Kidney epithelial cell (primary cell): ENCODE measurements around the gene ZNF362. TPM values are rescaled to one million over a fixed set of nuclear protein-coding genes. Genes with fewer than 3 reads are reported as not detected.

Experiments used
- DNase-seq: peaks from one replicate; pipeline ENCODE4 v3.0.0-alpha.2; 2010; ENCODE audit warnings: low read depth
- H3K27me3 ChIP-seq: 2 replicates; pipeline ENCODE4 v1.6.0; 2011; ENCODE audit warnings: low read length; ENCODE audit not compliant: control insufficient read depth, insufficient read depth
- H3K36me3 ChIP-seq: 2 replicates; pipeline ENCODE4 v1.5.1; 2011; ENCODE audit warnings: low read length; ENCODE audit not compliant: control insufficient read depth, insufficient read depth
- H3K4me3 ChIP-seq: 2 replicates; pipeline ENCODE4 v1.5.1; 2011; ENCODE audit warnings: low read depth, mild to moderate bottlenecking, control low read depth, low read length
- total RNA-seq: library from RNA; depleted of rRNA; stranded (reverse); fragments of >200 nt; gene quantifications from 2 replicates; pipeline ENCODE4 v1.2.3, GENCODE V29; 2015
- TF ChIP-seq, protein P1 (sequence below): IDR thresholded peaks from 2 replicates; pipeline ENCODE4 v1.5.1; 2011; ENCODE audit warnings: mild to moderate bottlenecking, moderate library complexity, low read length, control low read depth, inconsistent platforms; ENCODE audit not compliant: insufficient read depth, poor library complexity, severe bottlenecking

ZNF362 gene
- total RNA-seq, 1 donor from 2014 or later = 26.0 TPM

DNA sequence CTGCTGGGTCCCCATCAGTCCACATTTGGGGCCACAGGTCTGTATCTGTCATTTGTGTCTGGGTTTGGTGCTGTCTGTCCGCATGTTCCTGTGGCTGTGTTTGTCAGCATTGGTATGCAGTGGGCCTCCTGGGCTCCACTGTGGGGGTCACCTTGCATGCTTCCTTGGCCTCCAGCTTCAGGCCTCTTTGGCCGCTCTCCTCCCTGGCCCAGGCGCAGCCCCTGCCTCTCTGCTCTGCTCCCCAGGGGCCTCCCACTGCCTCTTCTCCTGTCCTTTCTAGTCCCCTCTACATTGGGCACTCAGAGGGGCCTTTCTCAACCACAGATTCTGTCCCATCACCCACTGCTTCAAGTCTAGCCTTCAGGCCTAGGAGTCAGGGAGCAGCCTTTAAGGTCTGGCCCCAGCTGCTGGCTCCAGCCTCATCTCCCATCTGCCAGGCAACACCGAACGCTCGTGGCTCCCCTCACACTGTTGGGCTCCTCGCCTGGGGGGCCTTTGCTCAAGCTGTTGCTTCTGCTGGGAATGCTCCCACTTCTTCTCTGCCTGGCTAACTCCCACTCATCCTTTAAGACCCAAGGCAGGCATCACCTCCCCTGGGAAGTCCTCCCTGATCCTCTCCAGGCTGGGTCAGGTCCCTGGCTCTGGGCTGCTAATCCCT, 14.6 kb downstream of the ZNF362 start:
- TF ChIP-seq, protein P1, sequence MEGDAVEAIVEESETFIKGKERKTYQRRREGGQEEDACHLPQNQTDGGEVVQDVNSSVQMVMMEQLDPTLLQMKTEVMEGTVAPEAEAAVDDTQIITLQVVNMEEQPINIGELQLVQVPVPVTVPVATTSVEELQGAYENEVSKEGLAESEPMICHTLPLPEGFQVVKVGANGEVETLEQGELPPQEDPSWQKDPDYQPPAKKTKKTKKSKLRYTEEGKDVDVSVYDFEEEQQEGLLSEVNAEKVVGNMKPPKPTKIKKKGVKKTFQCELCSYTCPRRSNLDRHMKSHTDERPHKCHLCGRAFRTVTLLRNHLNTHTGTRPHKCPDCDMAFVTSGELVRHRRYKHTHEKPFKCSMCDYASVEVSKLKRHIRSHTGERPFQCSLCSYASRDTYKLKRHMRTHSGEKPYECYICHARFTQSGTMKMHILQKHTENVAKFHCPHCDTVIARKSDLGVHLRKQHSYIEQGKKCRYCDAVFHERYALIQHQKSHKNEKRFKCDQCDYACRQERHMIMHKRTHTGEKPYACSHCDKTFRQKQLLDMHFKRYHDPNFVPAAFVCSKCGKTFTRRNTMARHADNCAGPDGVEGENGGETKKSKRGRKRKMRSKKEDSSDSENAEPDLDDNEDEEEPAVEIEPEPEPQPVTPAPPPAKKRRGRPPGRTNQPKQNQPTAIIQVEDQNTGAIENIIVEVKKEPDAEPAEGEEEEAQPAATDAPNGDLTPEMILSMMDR = no peak

DNA sequence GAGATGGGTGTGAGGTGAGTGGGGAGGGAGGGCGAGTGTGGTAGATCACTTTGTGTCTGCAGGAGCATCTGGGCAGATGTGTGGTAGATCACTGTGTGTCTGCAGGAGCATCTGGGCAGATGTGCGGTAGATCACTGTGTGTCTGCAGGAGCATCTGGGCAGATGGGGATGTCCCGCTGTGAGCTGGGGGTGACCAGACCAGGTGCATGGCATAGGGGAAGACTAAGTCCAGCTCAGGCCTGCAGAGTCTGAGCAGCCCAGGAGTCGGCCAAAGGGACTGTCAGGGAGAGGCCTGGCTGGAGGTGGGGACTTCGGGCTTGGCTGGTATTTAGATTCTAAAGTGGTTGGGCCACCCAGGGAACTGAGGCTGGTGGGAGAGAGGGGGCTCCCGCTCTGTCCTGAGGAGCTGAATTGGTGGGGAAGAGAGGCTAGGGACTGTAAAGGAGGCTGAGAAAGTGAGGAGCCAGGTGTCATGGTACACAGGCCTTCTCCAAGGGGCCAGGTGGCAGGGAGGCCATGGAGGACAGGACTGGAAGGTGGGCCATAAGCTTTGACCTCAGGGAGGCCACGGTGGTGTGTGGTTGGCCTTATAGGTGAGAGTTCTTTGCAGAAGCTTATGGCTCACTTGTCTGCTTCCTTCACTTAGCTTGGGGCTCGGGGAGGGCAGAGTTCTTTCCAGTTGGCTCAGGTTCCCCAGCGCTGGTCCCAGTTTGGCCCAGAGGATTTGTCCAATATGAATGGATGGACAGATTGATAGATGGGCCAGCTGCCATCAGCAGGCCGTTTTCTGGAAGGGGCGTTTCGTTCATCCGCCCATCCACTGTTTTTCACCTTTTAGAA, 15.6 kb downstream of the ZNF362 start:
- DNase-seq = no peak
- Histone ChIP-seq H3K4me3 (no peak overlapping the region), H3K27me3 (no peaks in the 10 kb centered on the region), H3K36me3 (no peaks in the 10 kb centered on the region)
- TF ChIP-seq, protein P1 = no peak

More for the DNA sequence above, 14.6 kb downstream of the ZNF362 start:
- no peaks in the 10 kb centered on the region for H3K36me3 ChIP-seq
- no peak for DNase-seq
- no peak overlapping the region for H3K4me3 ChIP-seq
- H3K27me3 ChIP-seq = no peaks in the 10 kb centered on the region

DNA sequence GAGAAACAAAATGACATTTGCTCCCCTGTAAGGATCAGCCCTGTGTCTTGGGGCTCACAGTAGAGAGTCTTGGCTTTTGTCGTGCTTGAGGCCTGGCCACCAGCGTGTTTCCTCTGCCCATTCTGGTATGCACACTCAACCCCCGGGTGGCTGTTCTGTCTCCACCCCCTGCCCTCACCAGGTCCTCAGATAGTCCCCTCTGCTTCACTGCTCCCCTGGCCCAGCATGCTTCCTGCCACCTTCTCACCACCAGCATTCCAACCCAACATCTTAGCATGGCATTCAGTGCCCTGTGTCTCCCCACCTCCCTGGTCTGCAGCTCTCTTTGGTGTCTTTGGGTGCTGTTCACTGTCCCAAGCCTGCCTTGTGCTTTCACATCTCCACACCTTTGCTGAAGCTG, 16.2 kb downstream of the ZNF362 start:
- no peak for DNase-seq
- no peaks in the 10 kb centered on the region for H3K27me3 ChIP-seq
- no peak overlapping the region for H3K4me3 ChIP-seq
- no peaks in the 10 kb centered on the region for H3K36me3 ChIP-seq
- TF ChIP-seq, protein P1 = no peak

DNA sequence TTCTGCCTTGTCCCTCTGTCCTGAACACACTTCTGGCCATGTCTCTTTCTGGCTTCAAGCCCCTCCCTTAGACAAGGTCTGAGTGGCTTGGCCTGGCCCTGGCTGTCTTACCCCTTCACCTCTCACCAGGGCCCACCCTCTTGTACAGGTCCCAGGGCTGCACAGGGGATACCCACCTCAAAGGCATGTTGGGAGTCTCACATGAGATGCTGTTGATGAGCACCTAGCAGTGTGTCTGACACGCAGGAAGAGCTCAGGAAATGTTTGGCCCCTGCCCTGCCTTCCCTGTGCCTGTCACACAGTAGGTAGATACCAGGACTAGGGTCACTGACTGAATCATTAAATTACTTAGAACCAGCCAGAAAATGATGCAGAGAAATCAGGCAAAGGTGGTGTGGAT, 16.6 kb downstream of the ZNF362 start:
- Histone ChIP-seq H3K4me3 (no peak overlapping the region), H3K27me3 (no peaks in the 10 kb centered on the region), H3K36me3 (no peaks in the 10 kb centered on the region)
- no peak for DNase-seq
- TF ChIP-seq, protein P1 = no peak

DNA sequence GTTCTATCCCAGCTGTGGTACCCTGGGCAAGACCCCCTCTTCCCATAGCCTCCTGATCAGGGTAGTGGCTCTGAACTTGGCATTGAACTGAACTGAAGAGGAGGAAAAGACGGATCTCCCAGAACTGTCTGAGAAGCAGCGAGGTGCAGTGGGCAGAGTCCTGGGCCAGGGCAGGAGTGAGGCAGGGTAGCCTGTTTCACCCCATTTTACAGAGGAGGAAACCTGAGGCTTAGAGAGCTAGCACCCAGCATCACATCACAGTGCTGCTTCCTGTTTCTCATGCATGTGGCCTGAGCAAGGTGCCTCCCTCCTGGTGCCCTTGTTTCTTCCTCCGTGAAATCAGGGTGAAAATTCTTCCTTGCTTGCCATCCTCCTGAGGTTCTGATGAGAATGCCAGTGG, 17.1 kb downstream of the ZNF362 start:
- no peak overlapping the region for H3K4me3 ChIP-seq
- DNase-seq = no peak
- TF ChIP-seq, protein P1 = no peak
- H3K27me3 ChIP-seq = no peaks in the 10 kb centered on the region
- no peaks in the 10 kb centered on the region for H3K36me3 ChIP-seq
